ENCODE results near the gene TMX4.
"Not testable (repeated sequence)": the region's sequence is repeated elsewhere in the genome, so short reads cannot be mapped to it uniquely, and the experiment has no call there.

TMX4 gene

DNA sequence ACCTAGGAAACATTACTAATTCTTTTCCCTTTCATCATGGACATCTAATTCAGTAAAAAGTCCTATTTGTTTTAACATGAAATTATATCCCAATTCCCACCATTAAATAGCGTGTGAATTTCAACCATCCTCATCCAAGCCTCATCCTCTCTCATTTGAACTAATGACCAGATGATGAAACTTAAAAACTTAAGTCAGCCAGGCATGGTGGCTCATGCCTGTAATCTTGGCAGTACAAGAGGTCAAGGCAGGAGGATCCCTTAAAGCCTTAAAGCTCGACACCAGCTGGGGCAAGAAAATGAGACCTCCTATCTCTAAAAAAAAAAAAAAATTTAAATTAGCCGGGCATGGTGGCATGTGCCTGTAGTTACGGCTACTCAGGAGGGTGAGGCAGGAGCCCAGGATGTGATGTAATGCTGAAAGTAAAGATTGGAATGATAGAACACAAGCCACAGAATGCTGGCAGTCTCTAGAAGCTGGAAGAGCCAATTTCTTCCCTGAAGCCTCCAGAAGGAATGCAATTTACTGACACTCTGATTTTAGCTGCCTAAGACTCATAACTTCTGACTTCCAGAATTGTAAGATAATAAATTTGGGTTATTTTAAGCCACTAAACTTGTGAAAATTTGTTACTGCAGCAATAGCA lies 52.2 kb downstream of the TMX4 start:
- DNase-seq (ENCODE audit: low read depth) = no peak

DNA sequence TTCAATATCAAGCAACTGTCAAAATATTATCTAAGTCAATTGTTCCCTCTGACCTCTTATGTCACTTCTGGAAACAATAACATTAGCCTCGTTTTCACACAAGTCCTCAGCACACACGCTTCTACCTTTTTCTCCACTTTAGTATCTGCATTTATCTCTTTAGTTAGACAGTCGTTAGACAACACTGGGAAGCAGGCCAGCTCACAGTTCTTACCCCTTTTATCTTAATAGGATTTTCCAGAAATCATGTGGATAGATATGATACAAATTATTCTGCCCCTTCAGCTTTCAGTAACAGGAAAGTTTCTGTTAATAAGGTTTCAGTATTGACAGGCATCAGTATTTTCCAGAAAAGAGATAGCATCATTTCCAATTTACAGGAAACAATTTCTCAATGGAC lies 53.4 kb downstream of the TMX4 start:
- DNase-seq (ENCODE audit: low read depth) = no peak

DNA sequence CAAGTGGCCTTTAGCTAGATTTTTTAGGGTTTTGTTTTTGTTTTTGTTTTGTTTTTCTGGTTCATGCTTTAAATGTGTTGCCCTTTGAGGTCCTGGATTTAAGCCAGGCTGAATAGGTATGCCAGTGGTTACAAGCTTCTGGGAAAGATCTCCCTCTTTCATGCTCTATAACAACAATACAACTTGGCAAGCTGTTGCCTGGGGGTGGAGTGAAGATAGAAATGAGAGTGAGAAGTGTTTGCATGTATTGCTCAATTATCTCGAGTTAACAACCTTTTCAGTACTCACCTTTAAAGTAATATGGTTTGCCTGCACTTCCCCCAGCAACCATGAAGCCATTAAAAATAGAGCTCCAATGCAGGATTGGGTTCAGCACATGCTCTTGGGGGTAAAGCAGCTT lies 60.1 kb downstream of the TMX4 start:
- no peak for DNase-seq (ENCODE audit: low read depth)

DNA sequence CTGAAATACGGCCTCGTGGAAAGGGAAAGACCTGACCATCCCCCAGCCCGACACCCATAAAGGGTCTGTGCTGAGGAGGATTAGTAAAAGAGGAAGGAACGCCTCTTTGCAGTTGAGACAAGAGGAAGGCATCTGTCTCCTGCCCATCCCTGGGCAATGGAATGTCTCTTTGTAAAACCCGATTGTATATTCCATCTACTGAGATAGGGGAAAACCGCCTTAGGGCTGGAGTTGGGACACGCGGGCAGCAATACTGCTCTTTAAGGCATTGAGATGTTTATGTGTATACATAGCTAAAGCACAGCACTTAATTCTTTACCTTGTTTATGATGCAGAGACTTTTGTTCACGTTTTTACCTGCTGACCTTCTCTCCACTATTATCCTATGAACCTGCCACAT lies 63.0 kb downstream of the TMX4 start:
- not testable (repeated sequence) for DNase-seq (ENCODE audit: low read depth)

DNA sequence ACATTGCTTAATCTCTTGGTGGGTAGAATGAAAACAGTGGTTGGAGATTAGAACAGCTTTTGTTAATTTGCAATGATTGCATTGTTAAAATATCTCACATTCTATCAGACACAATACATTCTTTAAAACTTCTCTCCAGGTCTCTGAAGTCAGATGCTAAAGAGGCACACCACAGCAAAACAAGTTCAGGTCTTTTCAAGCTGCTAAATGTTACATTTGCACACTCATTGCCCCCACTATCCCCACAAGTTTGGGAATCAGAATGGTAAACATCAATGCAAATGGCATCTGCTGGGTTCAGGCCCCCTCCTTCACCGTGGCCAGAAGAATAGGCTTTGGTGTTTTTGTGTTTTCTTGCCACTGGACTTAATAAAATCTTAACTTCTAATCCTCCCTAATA lies 69.2 kb downstream of the TMX4 start:
- DNase-seq (ENCODE audit: low read depth) = no peak

DNA sequence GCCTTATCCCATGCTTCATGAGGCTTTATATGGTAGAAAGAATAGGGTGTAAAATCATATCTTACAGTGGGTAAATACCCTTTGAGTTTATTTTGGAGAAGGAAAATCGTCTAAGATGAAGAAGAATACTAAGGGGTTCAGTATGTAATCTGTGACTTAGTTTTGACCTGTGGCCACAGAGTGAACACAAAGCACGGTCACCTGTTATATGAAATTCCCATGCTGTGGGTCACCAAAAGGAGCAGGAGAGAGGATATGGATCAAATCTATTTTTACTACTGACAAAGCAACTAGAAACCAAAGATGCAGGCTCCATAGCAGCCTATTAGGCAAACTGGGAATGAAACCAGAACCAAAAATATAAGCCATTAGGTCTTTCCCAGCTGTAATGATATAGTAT lies 75.7 kb downstream of the TMX4 start:
- DNase-seq (ENCODE audit: low read depth) = no peak

DNA sequence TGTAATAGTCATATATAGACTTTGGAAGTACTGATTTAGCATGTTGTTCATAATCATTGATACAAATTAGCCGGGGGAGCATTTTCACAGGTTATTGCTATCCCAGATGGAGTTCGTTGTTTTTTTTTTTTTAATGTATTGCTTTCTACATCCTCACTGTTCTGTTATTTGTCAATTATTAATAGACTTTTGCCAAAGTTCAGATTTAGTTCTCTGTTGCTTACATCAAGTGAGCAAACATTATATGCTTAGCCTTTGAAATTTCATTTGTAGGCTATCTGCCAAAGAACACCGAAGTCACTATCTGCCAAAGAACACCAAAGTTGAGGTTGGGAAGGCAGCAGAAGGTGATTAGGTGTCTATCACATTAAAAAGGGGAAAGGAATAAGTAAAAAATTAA lies 79.2 kb downstream of the TMX4 start, which contains the start of gene HAO1:
TSS of gene HAO1 (minus strand) at position 118 of the 400 bp plus-strand sequence. CDS start at position 82, 36 bp downstream.
- DNase-seq (ENCODE audit: low read depth) = no peak

DNA sequence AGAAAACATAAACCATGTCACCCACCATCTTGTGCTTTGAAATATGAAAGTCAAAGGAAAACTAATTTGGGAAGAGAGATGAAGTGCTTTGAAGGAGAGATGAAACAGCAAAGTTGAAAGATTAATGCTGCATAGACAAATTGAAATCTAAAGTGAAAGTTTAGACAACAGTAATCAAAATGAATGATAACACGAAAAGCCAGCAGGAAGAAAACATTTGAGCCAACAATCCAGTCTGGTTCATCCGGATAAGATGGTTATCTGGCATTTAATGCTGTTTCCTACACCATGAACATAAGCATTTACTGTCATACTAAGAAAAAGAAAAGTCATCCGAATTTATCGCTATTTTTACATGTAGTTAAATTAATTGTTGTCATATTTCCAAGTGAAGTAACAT lies 79.9 kb downstream of the TMX4 start:
- no peak for DNase-seq (ENCODE audit: low read depth)

DNA sequence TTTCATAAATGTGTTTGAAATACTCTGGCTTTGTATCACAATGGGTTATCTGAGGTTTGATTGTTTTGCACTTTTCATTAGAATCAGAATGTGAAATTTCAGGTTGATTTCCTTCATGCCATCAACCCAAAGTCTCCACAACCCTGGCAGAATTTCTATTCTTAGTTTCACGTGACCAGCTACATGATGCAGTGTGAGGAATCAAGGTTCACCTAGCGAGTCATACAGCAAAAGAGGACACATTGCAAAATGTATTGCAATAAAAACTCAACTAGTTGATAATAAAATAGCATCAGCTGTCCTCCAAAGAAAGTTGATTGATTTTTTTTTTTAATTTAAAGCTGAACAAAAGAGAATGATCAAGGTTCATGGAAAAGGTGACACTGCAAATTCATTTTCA lies 81.5 kb downstream of the TMX4 start:
- no peak for DNase-seq (ENCODE audit: low read depth)

DNA sequence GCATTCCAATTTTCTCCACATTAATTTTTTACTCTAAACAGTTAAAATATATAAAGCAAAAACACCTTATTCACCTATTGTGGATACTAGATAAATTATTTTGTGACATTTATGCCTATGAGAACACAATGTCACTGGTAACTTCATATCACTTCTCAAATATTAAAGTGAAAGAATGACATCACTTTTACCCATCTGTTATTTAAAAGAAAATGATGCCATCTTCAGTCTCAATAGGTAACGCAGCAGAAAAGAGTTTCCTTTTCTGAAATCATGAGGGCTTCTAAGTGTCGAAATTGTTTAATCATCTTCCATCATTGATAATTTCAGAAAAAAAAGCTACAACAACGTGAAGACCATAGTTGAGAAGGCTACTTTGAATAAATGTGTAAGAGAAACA lies 82.2 kb downstream of the TMX4 start:
- DNase-seq (ENCODE audit: low read depth) = no peak

DNA sequence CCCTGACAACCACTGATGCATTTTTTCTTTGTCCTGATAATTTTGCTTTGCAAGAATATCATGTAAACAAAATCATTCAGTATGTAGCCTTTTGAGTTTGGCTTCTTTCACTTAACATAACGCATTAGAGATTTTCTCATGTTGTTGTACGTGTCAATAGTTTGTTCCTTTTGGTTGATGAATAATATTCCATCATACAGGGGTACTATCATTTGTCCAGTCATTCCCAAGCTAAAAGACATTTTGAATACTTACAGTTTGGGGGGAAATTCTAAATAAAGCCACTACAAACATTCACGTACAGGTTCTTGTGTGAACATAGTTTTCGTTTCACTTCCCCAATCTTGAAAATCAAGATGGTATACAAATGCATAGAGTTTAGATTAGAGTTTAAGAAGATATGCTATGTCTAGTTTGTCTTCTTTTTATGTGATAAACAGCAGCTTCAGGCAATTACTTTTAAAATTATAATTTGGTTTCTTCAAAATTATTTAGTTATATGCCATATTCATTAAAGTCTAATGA lies 84.5 kb downstream of the TMX4 start:
- DNase-seq (ENCODE audit: low read depth) = no peak

DNA sequence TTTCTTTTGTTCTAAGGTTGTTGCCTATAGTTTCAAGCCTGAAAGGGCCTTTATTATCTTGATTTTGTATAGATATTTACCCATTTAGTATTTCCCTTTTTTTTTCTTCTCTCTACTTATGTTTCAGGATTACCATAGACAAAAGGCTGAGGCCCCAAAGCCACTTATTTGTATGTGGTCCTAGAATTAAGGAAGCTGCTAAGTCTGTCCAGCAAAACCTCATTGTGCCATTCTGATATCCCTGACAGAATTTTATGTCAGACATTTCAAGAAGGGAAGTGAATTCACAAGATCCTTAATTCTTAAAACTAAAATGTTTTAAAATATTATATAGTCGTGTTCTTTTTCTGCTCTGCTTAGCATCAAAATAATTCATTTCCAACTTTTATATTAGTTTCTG lies 86.2 kb downstream of the TMX4 start:
- DNase-seq (ENCODE audit: low read depth) = no peak

DNA sequence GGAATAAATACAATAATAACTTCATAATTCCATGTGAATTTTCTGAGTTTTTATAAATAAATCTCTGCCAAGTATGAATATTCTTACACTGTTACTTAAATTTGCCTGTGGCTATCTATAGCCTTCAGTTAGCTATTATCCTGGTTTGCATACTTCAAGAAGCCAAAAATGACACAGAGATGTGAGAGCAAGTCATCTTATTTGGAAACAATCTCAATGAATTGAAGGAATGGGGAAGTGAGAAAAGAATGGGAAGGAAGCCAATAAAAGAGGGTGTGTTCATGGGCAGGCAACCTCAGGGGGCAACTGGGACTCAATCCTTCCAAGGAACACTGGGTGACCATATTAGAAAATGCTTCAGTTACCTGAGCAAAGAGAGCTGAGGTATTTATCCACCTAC lies 89.2 kb downstream of the TMX4 start:
- no peak for DNase-seq (ENCODE audit: low read depth)

Measured in stimulated activated CD8-positive, alpha-beta memory T cell treated with anti-CD3 and anti-CD28 coated beads, Interleukin-7, amount 100 ng/mL, for 24 hours (primary cell).